SK-N-MC (cell line): ENCODE results near the gene PODXL2.

Experiments used
- EZH2 ChIP-seq: fragments of 200-600 bp; sonication (generic); IDR thresholded peaks from one replicate; pipeline ENCODE4 v1.6.1; 2017; ENCODE audit warnings: antibody characterized with exemption
- POLR2AphosphoS5 ChIP-seq: IDR thresholded peaks from 2 replicates; pipeline ENCODE4 v1.6.1; 2012; ENCODE audit warnings: mild to moderate bottlenecking, low read depth, low read length, borderline replicate concordance

DNA sequence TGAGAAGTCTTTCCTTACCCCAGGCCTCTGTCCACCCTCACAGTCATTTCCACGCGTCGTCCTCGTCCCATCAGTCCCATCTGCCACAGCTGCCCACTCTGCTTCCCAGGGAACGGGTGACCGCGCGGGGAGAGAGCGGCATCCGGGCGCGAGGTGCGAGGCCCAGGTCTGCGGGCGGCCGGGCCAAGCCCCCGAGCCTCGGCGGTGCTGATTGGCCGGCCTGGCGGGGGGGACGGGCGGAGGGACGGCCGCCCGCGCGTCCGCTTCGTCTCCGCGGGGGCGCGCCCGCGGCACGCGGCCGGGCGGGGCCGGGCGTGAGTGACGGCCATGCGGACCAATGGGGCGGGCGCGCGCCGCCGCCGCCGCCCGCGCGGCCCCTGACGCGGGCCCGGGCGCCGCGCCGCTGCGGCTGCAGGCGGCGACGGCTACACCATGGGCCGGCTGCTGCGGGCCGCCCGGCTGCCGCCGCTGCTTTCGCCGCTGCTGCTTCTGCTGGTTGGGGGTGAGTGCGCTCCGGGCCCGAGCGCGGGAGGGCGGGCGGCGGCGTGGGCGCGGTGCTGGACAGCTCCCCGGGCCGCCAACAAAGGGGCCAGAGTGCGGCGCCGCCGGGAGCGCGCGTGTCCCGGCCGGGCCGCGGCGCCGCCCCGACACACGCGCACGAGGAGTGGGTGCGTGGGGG is at the start of gene PODXL2:
- no peak for TF ChIP-seq POLR2AphosphoS5
- TF ChIP-seq EZH2 = no peak
